ENCODE results near the gene KLF4. TPM values are rescaled to one million over a fixed set of nuclear protein-coding genes. Genes with fewer than 3 reads are reported as not detected.

KLF4 gene
- total and polyA plus RNA-seq, 4 donors, result 23.3 to 80.7 (median 68.0) TPM

GRCh38 chr9:107530679-107531078 lies 41.1 kb upstream of the KLF4 start:
- Histone ChIP-seq H3K27ac (ENCODE audit: low read depth in 1 of 2, low read length in 1 of 2) (no peak overlapping the region), H3K36me3 (ENCODE audit: control insufficient read depth in 4 of 4, insufficient read depth in 4 of 4, low read length in 4 of 4) (no peaks in the 10 kb centered on the region), H3K9me3 (ENCODE audit: control insufficient read depth in 4 of 4, insufficient read depth in 3 of 4, low read length in 3 of 4) (no peaks in the 10 kb centered on the region), H3K27me3 (ENCODE audit: control insufficient read depth in 3 of 3, insufficient read depth in 3 of 3, low read length in 2 of 3) (no peaks in the 10 kb centered on the region), H3K4me1 (ENCODE audit: control insufficient read depth in 5 of 5, insufficient read depth in 5 of 5, low read length in 5 of 5) (no peaks in the 10 kb centered on the region), H3K9ac (ENCODE audit: insufficient read depth in 1 of 2, low read length in 2 of 2) (no peak overlapping the region), H3K4me3 (no peak overlapping the region)
- WGBS, 2 donors, result 83 to 96% methylated on average over 1 of the region's 1 CpG
- ATAC-seq (ENCODE audit: insufficient read depth, low FRiP score), result no peak
- TF ChIP-seq, protein P1, sequence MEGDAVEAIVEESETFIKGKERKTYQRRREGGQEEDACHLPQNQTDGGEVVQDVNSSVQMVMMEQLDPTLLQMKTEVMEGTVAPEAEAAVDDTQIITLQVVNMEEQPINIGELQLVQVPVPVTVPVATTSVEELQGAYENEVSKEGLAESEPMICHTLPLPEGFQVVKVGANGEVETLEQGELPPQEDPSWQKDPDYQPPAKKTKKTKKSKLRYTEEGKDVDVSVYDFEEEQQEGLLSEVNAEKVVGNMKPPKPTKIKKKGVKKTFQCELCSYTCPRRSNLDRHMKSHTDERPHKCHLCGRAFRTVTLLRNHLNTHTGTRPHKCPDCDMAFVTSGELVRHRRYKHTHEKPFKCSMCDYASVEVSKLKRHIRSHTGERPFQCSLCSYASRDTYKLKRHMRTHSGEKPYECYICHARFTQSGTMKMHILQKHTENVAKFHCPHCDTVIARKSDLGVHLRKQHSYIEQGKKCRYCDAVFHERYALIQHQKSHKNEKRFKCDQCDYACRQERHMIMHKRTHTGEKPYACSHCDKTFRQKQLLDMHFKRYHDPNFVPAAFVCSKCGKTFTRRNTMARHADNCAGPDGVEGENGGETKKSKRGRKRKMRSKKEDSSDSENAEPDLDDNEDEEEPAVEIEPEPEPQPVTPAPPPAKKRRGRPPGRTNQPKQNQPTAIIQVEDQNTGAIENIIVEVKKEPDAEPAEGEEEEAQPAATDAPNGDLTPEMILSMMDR (IDR thresholded peaks at IDR 0.05; ENCODE audit: control extremely low read depth, extremely low read depth), result no peak
- no peak for DNase-seq

DNA sequence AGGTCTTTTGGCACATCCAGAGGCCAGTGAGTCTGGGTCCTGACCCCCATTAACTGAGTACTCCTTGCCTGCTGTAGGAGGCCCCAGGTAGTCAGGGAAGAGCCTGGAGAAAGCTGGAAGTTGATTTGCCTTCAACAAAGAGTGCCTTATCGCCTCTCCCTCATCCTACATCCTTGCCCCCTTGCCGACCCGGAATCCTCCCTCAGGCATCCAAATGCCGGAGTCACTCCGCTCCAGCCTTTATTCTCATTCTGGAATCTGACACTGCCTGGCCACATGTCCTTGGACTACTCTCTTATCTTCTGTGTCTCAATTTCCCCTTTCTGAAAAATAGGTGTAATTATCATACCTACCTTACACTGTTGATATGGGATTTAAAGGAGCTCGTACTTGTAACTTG lies 39.1 kb upstream of the KLF4 start:
- DNase-seq (no peak), ATAC-seq (ENCODE audit: insufficient read depth, low FRiP score) (no peak)
- Histone ChIP-seq H3K4me3 (no peak overlapping the region), H3K9ac (ENCODE audit: insufficient read depth in 1 of 2, low read length in 2 of 2) (no peak overlapping the region), H3K9me3 (ENCODE audit: control insufficient read depth in 4 of 4, insufficient read depth in 3 of 4, low read length in 3 of 4) (no peaks in the 10 kb centered on the region), H3K36me3 (ENCODE audit: control insufficient read depth in 4 of 4, insufficient read depth in 4 of 4, low read length in 4 of 4) (no peaks in the 10 kb centered on the region), H3K4me1 (ENCODE audit: control insufficient read depth in 5 of 5, insufficient read depth in 5 of 5, low read length in 5 of 5) (no peaks in the 10 kb centered on the region), H3K27ac (ENCODE audit: low read depth in 1 of 2, low read length in 1 of 2) (no peak overlapping the region), H3K27me3 (ENCODE audit: control insufficient read depth in 3 of 3, insufficient read depth in 3 of 3, low read length in 2 of 3) (no peaks in the 10 kb centered on the region)
- TF ChIP-seq, protein P1 (IDR thresholded peaks at IDR 0.05; ENCODE audit: control extremely low read depth, extremely low read depth), result no peak
- WGBS, 2 donors, result 94% methylated on average over 6 of the region's 6 CpGs

- peaks cover 0 to 2% (median 0%) of the 10 kb centered on the region in 4 donors for H3K9me3 ChIP-seq (ENCODE audit: control insufficient read depth in 4 of 4, insufficient read depth in 3 of 4, low read length in 3 of 4)
- H3K27me3 ChIP-seq (ENCODE audit: control insufficient read depth in 3 of 3, insufficient read depth in 3 of 3, low read length in 2 of 3), result no peaks in the 10 kb centered on the region
- TF ChIP-seq, protein P1 (IDR thresholded peaks at IDR 0.05; ENCODE audit: control extremely low read depth, extremely low read depth), result no peak
- no peak overlapping the region for H3K4me3 ChIP-seq
- 89 to 95% methylated on average over 6 of the region's 6 CpGs for WGBS, 2 donors
- DNase-seq (no peak), ATAC-seq (ENCODE audit: insufficient read depth, low FRiP score) (no peak)
- H3K4me1 ChIP-seq (ENCODE audit: control insufficient read depth in 5 of 5, insufficient read depth in 5 of 5, low read length in 5 of 5), result no peaks in the 10 kb centered on the region
- no peak overlapping the region for H3K9ac ChIP-seq (ENCODE audit: insufficient read depth in 1 of 2, low read length in 2 of 2)
- H3K36me3 ChIP-seq (ENCODE audit: control insufficient read depth in 4 of 4, insufficient read depth in 4 of 4, low read length in 4 of 4), result no peaks in the 10 kb centered on the region
- H3K27ac ChIP-seq (ENCODE audit: low read depth in 1 of 2, low read length in 1 of 2), result no peak overlapping the region
These were observed 34.0 kb upstream of the KLF4 start for GRCh38 chr9:107523539-107523938.

GRCh38 chr9:107520186-107520585 lies 30.6 kb upstream of the KLF4 start:
- 94 to 98% methylated on average over 1 of the region's 1 CpG for WGBS, 2 donors
- H3K9me3 ChIP-seq (ENCODE audit: control insufficient read depth in 4 of 4, insufficient read depth in 3 of 4, low read length in 3 of 4), result peaks cover 0 to 2% (median 0%) of the 10 kb centered on the region in 4 donors
- DNase-seq, result no peak
- no peak overlapping the region for H3K9ac ChIP-seq (ENCODE audit: insufficient read depth in 1 of 2, low read length in 2 of 2)
- H3K27me3 ChIP-seq (ENCODE audit: control insufficient read depth in 3 of 3, insufficient read depth in 3 of 3, low read length in 2 of 3), result no peaks in the 10 kb centered on the region
- ATAC-seq (ENCODE audit: insufficient read depth, low FRiP score), result no peak
- H3K27ac ChIP-seq (ENCODE audit: low read depth in 1 of 2, low read length in 1 of 2), result no peak overlapping the region
- H3K4me3 ChIP-seq, result no peak overlapping the region
- TF ChIP-seq, protein P1 (IDR thresholded peaks at IDR 0.05; ENCODE audit: control extremely low read depth, extremely low read depth), result no peak
- no peaks in the 10 kb centered on the region for H3K36me3 ChIP-seq (ENCODE audit: control insufficient read depth in 4 of 4, insufficient read depth in 4 of 4, low read length in 4 of 4)
- no peaks in the 10 kb centered on the region for H3K4me1 ChIP-seq (ENCODE audit: control insufficient read depth in 5 of 5, insufficient read depth in 5 of 5, low read length in 5 of 5)
